PC-9 (cell line): ENCODE results near the gene QRFPR.

Source experiments
- CTCF ChIP-seq: fragments of 200-600 bp; sonication (generic); conservative IDR thresholded peaks from 2 replicates; pipeline ENCODE4 v1.6.1; 2017; ENCODE audit warnings: mixed run types, antibody characterized with exemption, mild to moderate bottlenecking, moderate library complexity
- EZH2 ChIP-seq: fragments of 200-600 bp; sonication (generic); IDR thresholded peaks from 2 replicates; pipeline ENCODE4 v1.8.0; 2017; ENCODE audit warnings: antibody characterized with exemption, low read depth

- TF ChIP-seq CTCF, result no peak
- TF ChIP-seq EZH2, result no peak
Observed at GRCh38 chr4:121397941-121398601, 17.3 kb upstream of the QRFPR start.
